ENCODE results near the gene PXYLP1. TPM values are rescaled to one million over a fixed set of nuclear protein-coding genes. Genes with fewer than 3 reads are reported as not detected.

Gene PXYLP1
- total RNA-seq, 1 donor from 2014 or later, result 36.3 TPM

GRCh38 chr3:141305436-141305835 lies 73.8 kb downstream of the PXYLP1 start:
- Histone ChIP-seq H3K27me3 (peaks cover 9% of the 10 kb centered on the region), H3K79me2 (ENCODE audit: low read depth) (no peaks in the 10 kb centered on the region), H3K9ac (no peak overlapping the region), H3K9me3 (ENCODE audit: low read depth) (no peaks in the 10 kb centered on the region), H3K4me2 (no peak overlapping the region), H3K36me3 (no peaks in the 10 kb centered on the region), H3K4me3 (no peak overlapping the region), H3F3A (ENCODE audit: low read depth) (no peaks in the 10 kb centered on the region), H3K27ac (no peak overlapping the region), H2AFZ (replicated peaks) (no peak overlapping the region), H3K4me1 (no peaks in the 10 kb centered on the region), H4K20me1 (ENCODE audit: low read depth) (no peaks in the 10 kb centered on the region)
- TF ChIP-seq EZH2 (IDR thresholded peaks at IDR 0.05), result no peak
- no peak for TF ChIP-seq CTCF (IDR thresholded peaks at IDR 0.05)
- no peak for TF ChIP-seq EZH2phosphoT487 (IDR thresholded peaks at IDR 0.05)
- H3K9me3 Mint-ChIP-seq, result peaks cover 4% of the 10 kb centered on the region
- H3K4me3 Mint-ChIP-seq, result no peak overlapping the region
- no peaks in the 10 kb centered on the region for H3K4me1 Mint-ChIP-seq
- H3K27me3 Mint-ChIP-seq (ENCODE audit: insufficient read depth, low read depth), result peaks cover 3% of the 10 kb centered on the region
- H3K27ac Mint-ChIP-seq, result no peak overlapping the region
- H3K36me3 Mint-ChIP-seq, result peaks cover 4% of the 10 kb centered on the region
- peak; percentile 26 for DNase-seq (ENCODE audit: low spot score)

- no peak overlapping the region for H3K4me3 Mint-ChIP-seq
- Histone ChIP-seq H3K27me3 (peaks cover 9% of the 10 kb centered on the region), H3K79me2 (ENCODE audit: low read depth) (no peaks in the 10 kb centered on the region), H3K4me1 (no peaks in the 10 kb centered on the region), H4K20me1 (ENCODE audit: low read depth) (no peaks in the 10 kb centered on the region), H2AFZ (replicated peaks) (no peak overlapping the region), H3K27ac (no peak overlapping the region), H3K9ac (no peak overlapping the region), H3F3A (ENCODE audit: low read depth) (no peaks in the 10 kb centered on the region), H3K4me2 (no peak overlapping the region), H3K4me3 (no peak overlapping the region), H3K9me3 (ENCODE audit: low read depth) (no peaks in the 10 kb centered on the region), H3K36me3 (no peaks in the 10 kb centered on the region)
- peaks cover 6% of the 10 kb centered on the region for H3K4me1 Mint-ChIP-seq
- H3K36me3 Mint-ChIP-seq, result peaks cover 4% of the 10 kb centered on the region
- peaks cover 3% of the 10 kb centered on the region for H3K27me3 Mint-ChIP-seq (ENCODE audit: insufficient read depth, low read depth)
- TF ChIP-seq EZH2 (IDR thresholded peaks at IDR 0.05) (no peak), EZH2phosphoT487 (IDR thresholded peaks at IDR 0.05) (no peak), CTCF (IDR thresholded peaks at IDR 0.05) (no peak)
- DNase-seq (ENCODE audit: low spot score), result no peak
- no peak overlapping the region for H3K27ac Mint-ChIP-seq
- H3K9me3 Mint-ChIP-seq, result peaks cover 3% of the 10 kb centered on the region
Observed at GRCh38 chr3:141306276-141306675, 74.7 kb downstream of the PXYLP1 start.

GRCh38 chr3:141306922-141307321 lies 75.3 kb downstream of the PXYLP1 start:
- Mint-ChIP-seq H3K36me3 (no peaks in the 10 kb centered on the region), H3K4me1 (peaks cover 12% of the 10 kb centered on the region), H3K27ac (peak overlapping the region; percentile 29), H3K4me3 (no peak overlapping the region), H3K9me3 (no peaks in the 10 kb centered on the region), H3K27me3 (ENCODE audit: insufficient read depth, low read depth) (peaks cover 3% of the 10 kb centered on the region)
- no peaks in the 10 kb centered on the region for H3F3A ChIP-seq (ENCODE audit: low read depth)
- H3K9ac ChIP-seq, result no peak overlapping the region
- H3K4me3 ChIP-seq, result no peak overlapping the region
- H3K9me3 ChIP-seq (ENCODE audit: low read depth), result no peaks in the 10 kb centered on the region
- no peaks in the 10 kb centered on the region for H3K4me1 ChIP-seq
- no peak overlapping the region for H2AFZ ChIP-seq (replicated peaks)
- DNase-seq (ENCODE audit: low spot score), result no peak
- no peaks in the 10 kb centered on the region for H4K20me1 ChIP-seq (ENCODE audit: low read depth)
- no peaks in the 10 kb centered on the region for H3K79me2 ChIP-seq (ENCODE audit: low read depth)
- no peak overlapping the region for H3K27ac ChIP-seq
- H3K36me3 ChIP-seq, result no peaks in the 10 kb centered on the region
- H3K27me3 ChIP-seq, result peaks cover 9% of the 10 kb centered on the region
- TF ChIP-seq EZH2 (IDR thresholded peaks at IDR 0.05) (no peak), CTCF (IDR thresholded peaks at IDR 0.05) (no peak), EZH2phosphoT487 (IDR thresholded peaks at IDR 0.05) (no peak)
- no peak overlapping the region for H3K4me2 ChIP-seq
